Fibroblast of the aortic adventitia (primary cell): ENCODE results near the gene LAMA3. TPM values are rescaled to one million over a fixed set of nuclear protein-coding genes. Genes with fewer than 3 reads are reported as not detected.

Experiments used
- DNase-seq: peaks from one replicate; pipeline ENCODE4 v3.0.0-alpha.2; 2010; ENCODE audit warnings: low read depth
- H3K4me3 ChIP-seq: 2 replicates; pipeline ENCODE4 v1.5.1; 2011; ENCODE audit warnings: low read depth, mild to moderate bottlenecking, control low read depth, low read length, moderate library complexity
- total RNA-seq: library from RNA; depleted of rRNA; stranded (reverse); fragments of >200 nt; gene quantifications from 2 replicates; pipeline ENCODE4 v1.2.3, GENCODE V29; 2012; ENCODE audit warnings: low replicate concordance
- TF ChIP-seq, protein P1 (sequence below): IDR thresholded peaks from 2 replicates; pipeline ENCODE4 v1.5.1; 2011; ENCODE audit warnings: mild to moderate bottlenecking, low read length, control low read depth, inconsistent platforms; ENCODE audit not compliant: insufficient read depth

LAMA3 gene
- total RNA-seq, 1 donor: 15.7 TPM

DNA sequence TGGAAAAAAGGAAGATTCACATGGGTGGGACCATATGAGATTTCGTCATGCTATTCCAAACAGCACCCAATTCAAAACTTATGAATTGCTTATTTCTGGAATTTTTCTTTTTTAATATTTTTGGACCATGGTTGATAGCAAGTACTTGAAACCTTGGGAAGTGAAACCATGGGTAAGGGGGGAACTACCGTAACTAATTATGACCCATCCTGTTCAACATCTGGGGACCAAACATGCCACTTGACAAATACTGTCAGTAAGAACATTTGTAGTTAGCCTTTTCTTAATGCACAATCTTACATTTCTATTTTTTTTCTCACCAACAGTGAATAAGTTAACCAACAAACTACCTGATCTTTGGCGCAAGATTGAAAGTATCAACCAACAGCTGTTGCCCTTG is 219.6 kb downstream of the LAMA3 start:
- no peak overlapping the region for H3K4me3 ChIP-seq
- TF ChIP-seq, protein P1, sequence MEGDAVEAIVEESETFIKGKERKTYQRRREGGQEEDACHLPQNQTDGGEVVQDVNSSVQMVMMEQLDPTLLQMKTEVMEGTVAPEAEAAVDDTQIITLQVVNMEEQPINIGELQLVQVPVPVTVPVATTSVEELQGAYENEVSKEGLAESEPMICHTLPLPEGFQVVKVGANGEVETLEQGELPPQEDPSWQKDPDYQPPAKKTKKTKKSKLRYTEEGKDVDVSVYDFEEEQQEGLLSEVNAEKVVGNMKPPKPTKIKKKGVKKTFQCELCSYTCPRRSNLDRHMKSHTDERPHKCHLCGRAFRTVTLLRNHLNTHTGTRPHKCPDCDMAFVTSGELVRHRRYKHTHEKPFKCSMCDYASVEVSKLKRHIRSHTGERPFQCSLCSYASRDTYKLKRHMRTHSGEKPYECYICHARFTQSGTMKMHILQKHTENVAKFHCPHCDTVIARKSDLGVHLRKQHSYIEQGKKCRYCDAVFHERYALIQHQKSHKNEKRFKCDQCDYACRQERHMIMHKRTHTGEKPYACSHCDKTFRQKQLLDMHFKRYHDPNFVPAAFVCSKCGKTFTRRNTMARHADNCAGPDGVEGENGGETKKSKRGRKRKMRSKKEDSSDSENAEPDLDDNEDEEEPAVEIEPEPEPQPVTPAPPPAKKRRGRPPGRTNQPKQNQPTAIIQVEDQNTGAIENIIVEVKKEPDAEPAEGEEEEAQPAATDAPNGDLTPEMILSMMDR: no peak
- DNase-seq: no peak

DNA sequence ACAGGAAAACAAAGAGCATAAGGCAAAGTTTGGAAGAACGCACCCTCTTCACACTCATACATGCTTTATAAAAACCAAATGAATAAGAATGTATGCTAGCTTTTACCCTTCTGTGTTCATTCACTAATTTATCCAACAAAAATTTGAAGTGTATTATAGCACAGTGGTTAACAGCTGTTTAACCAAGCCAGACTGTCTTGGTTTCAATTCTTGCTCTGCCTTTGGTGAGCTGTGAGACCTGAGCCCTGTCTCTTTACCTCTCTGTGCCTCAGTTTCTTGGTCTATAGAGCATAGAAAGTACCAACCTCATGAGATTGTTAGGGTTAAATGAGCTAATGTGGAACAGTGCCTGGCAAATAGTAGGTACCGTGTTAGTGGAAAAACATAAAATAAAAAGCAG is 220.8 kb downstream of the LAMA3 start:
- DNase-seq: no peak
- H3K4me3 ChIP-seq: no peak overlapping the region
- TF ChIP-seq, protein P1: no peak

DNA sequence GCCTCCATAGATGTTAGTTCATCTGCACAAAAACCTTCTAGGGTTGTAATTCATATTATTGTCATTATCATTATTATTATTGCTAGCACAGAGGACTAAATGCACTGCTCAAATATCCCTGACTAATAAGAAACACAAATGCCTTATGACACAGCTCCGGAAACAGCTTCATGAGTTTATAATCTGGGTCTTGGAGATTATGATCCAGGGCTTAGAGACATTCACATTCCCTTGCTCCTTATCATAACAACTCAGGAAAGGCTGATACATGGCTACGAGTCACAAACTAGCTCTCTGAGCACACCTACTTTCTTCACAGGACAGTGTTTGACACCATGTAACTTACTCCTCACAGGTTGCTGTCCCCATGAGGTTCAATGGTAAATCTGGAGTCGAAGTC is 223.1 kb downstream of the LAMA3 start:
- H3K4me3 ChIP-seq: no peak overlapping the region
- peak; percentile 54 for DNase-seq
- TF ChIP-seq, protein P1: no peak

DNA sequence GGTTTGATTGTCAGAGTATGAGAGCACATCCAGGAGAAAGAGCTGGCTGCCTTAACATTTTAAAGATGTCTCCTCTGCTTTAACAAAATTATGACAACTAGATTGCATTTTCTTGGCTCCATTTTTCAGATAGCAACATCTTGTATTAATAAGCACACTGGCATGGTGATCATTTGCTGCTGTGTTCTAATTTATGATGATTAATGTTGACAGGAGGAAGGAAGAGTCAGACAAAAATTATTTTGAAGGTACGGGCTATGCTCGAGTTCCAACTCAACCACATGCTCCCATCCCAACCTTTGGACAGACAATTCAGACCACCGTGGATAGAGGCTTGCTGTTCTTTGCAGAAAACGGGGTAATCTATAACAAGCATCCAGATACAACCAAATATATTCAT is 227.1 kb downstream of the LAMA3 start:
- DNase-seq: peak; percentile 35
- TF ChIP-seq, protein P1: no peak
- no peak overlapping the region for H3K4me3 ChIP-seq

DNA sequence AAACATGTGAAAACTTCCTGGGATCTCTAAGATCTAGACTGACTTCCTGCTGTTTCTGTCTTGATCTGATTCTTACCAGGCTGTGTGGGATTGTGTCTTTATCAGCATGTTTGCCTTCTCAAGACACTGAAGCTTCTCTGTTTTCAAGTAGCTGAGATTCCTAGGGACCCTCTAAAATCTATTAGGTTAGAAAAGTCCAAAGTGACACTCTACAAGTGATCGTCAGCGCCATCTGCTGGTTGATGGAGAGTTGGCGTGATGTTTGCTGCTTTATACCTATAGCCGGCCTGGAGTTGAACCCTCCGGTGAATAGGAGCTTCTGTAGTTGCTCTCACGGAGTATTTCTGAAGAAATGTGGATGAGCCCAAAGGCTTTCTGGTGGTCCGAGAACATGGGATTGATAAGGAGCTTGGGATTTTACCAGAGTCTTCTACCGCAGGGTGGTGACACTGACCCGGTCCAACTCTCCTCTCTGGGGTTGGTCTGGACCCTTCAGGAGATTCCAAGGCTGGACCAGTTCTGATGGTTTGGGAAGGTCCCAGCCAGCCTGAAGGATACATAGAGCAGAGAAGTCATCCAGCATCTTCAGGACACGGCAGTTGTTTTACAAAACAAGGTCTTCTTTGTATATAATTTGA is 229.3 kb downstream of the LAMA3 start:
- H3K4me3 ChIP-seq: no peak overlapping the region
- DNase-seq: peak; percentile 73
- TF ChIP-seq, protein P1: peak; percentile 87

DNA sequence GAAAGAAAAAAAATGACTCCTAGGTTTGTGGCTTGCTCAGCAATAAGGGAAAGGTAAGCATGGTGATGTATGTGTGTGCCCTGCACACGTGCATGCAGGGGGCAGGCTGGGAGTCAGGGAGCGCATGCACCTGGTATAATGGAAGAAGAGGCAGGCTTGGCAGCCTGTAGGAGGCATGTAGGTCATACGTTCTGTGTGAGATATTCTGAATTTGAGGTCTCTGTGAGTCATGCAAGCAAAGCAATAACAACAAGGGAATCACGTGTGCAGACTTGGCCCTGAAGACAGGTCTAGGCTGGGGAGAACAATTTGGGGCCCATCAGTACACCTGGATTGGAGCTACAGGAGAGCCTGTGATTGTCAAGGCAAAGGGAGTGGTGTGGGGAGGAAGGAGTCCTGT is 230.8 kb downstream of the LAMA3 start:
- no peak for DNase-seq
- no peak overlapping the region for H3K4me3 ChIP-seq
- TF ChIP-seq, protein P1: no peak
